ENCODE measurements around the gene ADAMTS17.

- TF ChIP-seq, protein P1, sequence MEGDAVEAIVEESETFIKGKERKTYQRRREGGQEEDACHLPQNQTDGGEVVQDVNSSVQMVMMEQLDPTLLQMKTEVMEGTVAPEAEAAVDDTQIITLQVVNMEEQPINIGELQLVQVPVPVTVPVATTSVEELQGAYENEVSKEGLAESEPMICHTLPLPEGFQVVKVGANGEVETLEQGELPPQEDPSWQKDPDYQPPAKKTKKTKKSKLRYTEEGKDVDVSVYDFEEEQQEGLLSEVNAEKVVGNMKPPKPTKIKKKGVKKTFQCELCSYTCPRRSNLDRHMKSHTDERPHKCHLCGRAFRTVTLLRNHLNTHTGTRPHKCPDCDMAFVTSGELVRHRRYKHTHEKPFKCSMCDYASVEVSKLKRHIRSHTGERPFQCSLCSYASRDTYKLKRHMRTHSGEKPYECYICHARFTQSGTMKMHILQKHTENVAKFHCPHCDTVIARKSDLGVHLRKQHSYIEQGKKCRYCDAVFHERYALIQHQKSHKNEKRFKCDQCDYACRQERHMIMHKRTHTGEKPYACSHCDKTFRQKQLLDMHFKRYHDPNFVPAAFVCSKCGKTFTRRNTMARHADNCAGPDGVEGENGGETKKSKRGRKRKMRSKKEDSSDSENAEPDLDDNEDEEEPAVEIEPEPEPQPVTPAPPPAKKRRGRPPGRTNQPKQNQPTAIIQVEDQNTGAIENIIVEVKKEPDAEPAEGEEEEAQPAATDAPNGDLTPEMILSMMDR (conservative IDR thresholded peaks at IDR 0.05; ENCODE audit: low read depth, low read length) = no peak
- TF ChIP-seq EZH2 (IDR thresholded peaks at IDR 0.05; ENCODE audit: borderline replicate concordance, low read depth, low read length, poor library complexity, severe bottlenecking) = no peak
Measured at GRCh38 chr15:100132309-100132708, 209.5 kb downstream of the ADAMTS17 start.
